Measurements from ENCODE around the gene CLDN16.

CLDN16 gene

GRCh38 chr3:190442240-190442639 lies 54.3 kb downstream of the CLDN16 start:
- DNase-seq (ENCODE audit: low read depth, low spot score): no peak

GRCh38 chr3:190443257-190443656 lies 55.3 kb downstream of the CLDN16 start:
- no peak for DNase-seq (ENCODE audit: low read depth, low spot score)

GRCh38 chr3:190444006-190444405 lies 56.0 kb downstream of the CLDN16 start:
- no peak for DNase-seq (ENCODE audit: low read depth, low spot score)

GRCh38 chr3:190444576-190445145 lies 56.7 kb downstream of the CLDN16 start:
- no peak for DNase-seq (ENCODE audit: low read depth, low spot score)

- DNase-seq (ENCODE audit: low read depth, low spot score): no peak
Observed at GRCh38 chr3:190446573-190447279, 58.8 kb downstream of the CLDN16 start.

GRCh38 chr3:190448256-190448655 lies 60.3 kb downstream of the CLDN16 start:
- no peak for DNase-seq (ENCODE audit: low read depth, low spot score)

GRCh38 chr3:190449801-190450200 lies 61.8 kb downstream of the CLDN16 start, which contains the start of gene TMEM207:
TMEM207 (minus strand) TSS chr3:190449901; CDS start chr3:190449809, 92 bp downstream.
- DNase-seq (ENCODE audit: low read depth, low spot score): no peak

- no peak for DNase-seq (ENCODE audit: low read depth, low spot score)
Observed at GRCh38 chr3:190455828-190456227, 67.9 kb downstream of the CLDN16 start.

GRCh38 chr3:190456770-190457169 lies 68.8 kb downstream of the CLDN16 start:
- no peak for DNase-seq (ENCODE audit: low read depth, low spot score)

GRCh38 chr3:190458040-190458439 lies 70.1 kb downstream of the CLDN16 start:
- DNase-seq (ENCODE audit: low read depth, low spot score): no peak

Data from iPS DF 19.7 (cell line).